Sigmoid colon (tissue), 4 donors: ENCODE results near the gene RBBP9.
"Not testable (repeated sequence)": the region's sequence is repeated elsewhere in the genome, so short reads cannot be mapped to it uniquely, and the experiment has no call there.

Experiments used
- EP300 ChIP-seq, 4 donors: sonication (generic); formaldehyde crosslinking; IDR thresholded peaks; one replicate each; pipeline ENCODE4 v1.6.1; 2017; ENCODE audit warnings: antibody characterized with exemption in 4 of 4
- POLR2A ChIP-seq, 2 donors: fragments of 450-650 bp; IDR thresholded peaks; one replicate each; pipeline ENCODE4 v1.6.1; 2016; ENCODE audit warnings: antibody characterized with exemption in 2 of 2, mild to moderate bottlenecking in 2 of 2, moderate library complexity in 2 of 2
- POLR2AphosphoS5 ChIP-seq, 4 donors: sonication (generic); formaldehyde crosslinking; IDR thresholded peaks; one replicate each; pipeline ENCODE4 v1.6.1; 2017; ENCODE audit warnings: antibody characterized with exemption in 4 of 4
- TF ChIP-seq, protein P1 (sequence below), 4 experiments: fragments of 450-650 bp in 3 of 4; fragments of 200-600 bp in 1 of 4; IDR thresholded peaks; one replicate each; pipeline ENCODE4 v1.5.1; 2016 to 2019; ENCODE audit warnings: antibody characterized with exemption in 4 of 4, mild to moderate bottlenecking in 3 of 4, moderate library complexity in 2 of 4

- TF ChIP-seq, protein P1, sequence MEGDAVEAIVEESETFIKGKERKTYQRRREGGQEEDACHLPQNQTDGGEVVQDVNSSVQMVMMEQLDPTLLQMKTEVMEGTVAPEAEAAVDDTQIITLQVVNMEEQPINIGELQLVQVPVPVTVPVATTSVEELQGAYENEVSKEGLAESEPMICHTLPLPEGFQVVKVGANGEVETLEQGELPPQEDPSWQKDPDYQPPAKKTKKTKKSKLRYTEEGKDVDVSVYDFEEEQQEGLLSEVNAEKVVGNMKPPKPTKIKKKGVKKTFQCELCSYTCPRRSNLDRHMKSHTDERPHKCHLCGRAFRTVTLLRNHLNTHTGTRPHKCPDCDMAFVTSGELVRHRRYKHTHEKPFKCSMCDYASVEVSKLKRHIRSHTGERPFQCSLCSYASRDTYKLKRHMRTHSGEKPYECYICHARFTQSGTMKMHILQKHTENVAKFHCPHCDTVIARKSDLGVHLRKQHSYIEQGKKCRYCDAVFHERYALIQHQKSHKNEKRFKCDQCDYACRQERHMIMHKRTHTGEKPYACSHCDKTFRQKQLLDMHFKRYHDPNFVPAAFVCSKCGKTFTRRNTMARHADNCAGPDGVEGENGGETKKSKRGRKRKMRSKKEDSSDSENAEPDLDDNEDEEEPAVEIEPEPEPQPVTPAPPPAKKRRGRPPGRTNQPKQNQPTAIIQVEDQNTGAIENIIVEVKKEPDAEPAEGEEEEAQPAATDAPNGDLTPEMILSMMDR (IDR thresholded peaks at IDR 0.05), result not testable (repeated sequence)
- not testable (repeated sequence) for TF ChIP-seq POLR2AphosphoS5, POLR2A, EP300 (IDR thresholded peaks at IDR 0.05)
Measured at GRCh38 chr20:18522066-18522465, 25.0 kb upstream of the RBBP9 start.
